SK-N-SH treated with all-trans-retinoic acid at 6 μM for 48 hours (cell line): ENCODE data around the gene SPEN.

ENCODE experiments used
- ISL1 ChIP-seq: fragments of 250-450 bp; sonication (Bioruptor Pico); IDR thresholded peaks from 2 replicates; pipeline ENCODE4 v2.1.2; 2022; ENCODE audit warnings: mild to moderate bottlenecking, moderate library complexity
- TCF4 ChIP-seq: fragments of 250-450 bp; sonication (Bioruptor Pico); IDR thresholded peaks from 2 replicates; pipeline ENCODE4 v1.8.0; 2021; ENCODE audit warnings: mild to moderate bottlenecking, moderate library complexity, borderline replicate concordance
- ZFP30 ChIP-seq: fragments of 450-650 bp; formaldehyde crosslinking; IDR thresholded peaks from 2 replicates; pipeline ENCODE4 v1.5.0; 2022; ENCODE audit warnings: mild to moderate bottlenecking, moderate library complexity
- ZNF70 ChIP-seq: fragments of 450-650 bp; formaldehyde crosslinking; IDR thresholded peaks from 2 replicates; pipeline ENCODE4 v1.5.0; 2020; ENCODE audit warnings: mild to moderate bottlenecking, moderate library complexity

- TF ChIP-seq ISL1 (CRISPR knock-in tag) (no peak), ZFP30 (no peak), ZNF70 (no peak), TCF4 (no peak)
Measured at GRCh38 chr1:15950763-15951295, 103.3 kb downstream of the SPEN start.
